Right lung (tissue), 10 donors: ENCODE results near the gene MOGAT2. TPM values are rescaled to one million over a fixed set of nuclear protein-coding genes. Genes with fewer than 3 reads are reported as not detected.
"Not testable (repeated sequence)": the region's sequence is repeated elsewhere in the genome, so short reads cannot be mapped to it uniquely, and the experiment has no call there.

ENCODE experiments used
- DNase-seq, 2 donors: peaks; one replicate each; pipeline ENCODE4 v3.0.0-alpha.2; 2013
- long read RNA-seq, 8 donors: transcript quantifications; one replicate each; lab custom pipeline, GENCODE V29; 2026
- polyA plus RNA-seq, 5 donors: library from polyadenylated mRNA; unstranded; fragments of 120-200 nt; gene quantifications; one replicate each; pipeline versions ENCODE4 v1.2.1 to v1.2.3, GENCODE V29; 2013; ENCODE audit warnings: inconsistent platforms in 1 of 5, low replicate concordance in 1 of 5; ENCODE audit not compliant: insufficient read length in 5 of 5, insufficient read depth in 1 of 5

MOGAT2 gene
- polyA plus RNA-seq, result under 1 TPM in 1 of 5 donors, not detected in 4; 0.17 TPM
- long read RNA-seq, donor 1, result 0 reads
- long read RNA-seq, donor 2, result 0 reads
- long read RNA-seq, donor 3, partial matches to known transcripts, result 0 of 1 reads
- long read RNA-seq, donor 3, other reads (novel, unspliced or antisense), result 0 of 1 reads
- long read RNA-seq, donor 4, result 0 reads
- long read RNA-seq, donor 5, result 0 reads
- long read RNA-seq, donor 6, result 0 reads
- long read RNA-seq, donor 7, result 0 reads
- long read RNA-seq, donor 8, result 0 reads

DNA sequence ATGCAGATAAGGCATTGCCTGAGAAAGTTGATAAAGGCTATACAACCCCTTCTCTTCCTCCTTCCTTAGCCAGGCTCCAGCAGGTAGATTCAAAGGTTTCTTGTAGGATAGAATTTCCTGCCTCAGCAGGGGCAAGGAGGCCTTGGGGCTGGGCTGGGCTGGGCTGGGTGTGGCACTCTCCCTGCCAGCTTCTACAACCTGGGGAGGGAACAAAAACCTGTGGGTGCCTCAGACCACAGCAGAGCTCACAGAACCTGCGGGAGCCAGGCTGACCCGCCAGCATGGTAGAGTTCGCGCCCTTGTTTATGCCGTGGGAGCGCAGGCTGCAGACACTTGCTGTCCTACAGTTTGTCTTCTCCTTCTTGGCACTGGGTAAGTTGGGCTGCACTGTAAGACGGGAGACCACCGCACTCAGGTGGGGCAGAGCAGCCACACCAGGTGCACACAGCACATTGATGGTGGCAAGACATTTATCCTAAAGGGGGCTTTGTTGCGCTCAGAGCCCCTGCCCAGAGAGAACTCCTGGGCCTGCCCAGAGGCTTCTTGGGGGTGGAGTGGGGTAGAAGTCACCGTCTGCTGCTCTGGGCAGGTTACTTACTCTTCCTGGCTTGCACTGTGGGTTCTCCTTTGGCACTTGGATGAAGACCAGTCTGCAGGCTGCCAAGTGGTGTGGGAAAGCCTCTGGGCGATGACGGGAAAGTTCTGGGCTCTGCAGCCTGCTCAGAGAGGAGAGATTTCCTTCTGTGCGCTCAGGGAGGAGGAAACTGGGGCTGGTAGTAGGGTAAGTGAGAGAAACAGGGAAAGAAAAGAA lies at the start of gene MOGAT2:
Gene MOGAT2 (plus strand): TSS at position 231 of the 811 bp plus-strand sequence. CDS start 51 bp downstream, at position 282.
- no peak for DNase-seq

DNA sequence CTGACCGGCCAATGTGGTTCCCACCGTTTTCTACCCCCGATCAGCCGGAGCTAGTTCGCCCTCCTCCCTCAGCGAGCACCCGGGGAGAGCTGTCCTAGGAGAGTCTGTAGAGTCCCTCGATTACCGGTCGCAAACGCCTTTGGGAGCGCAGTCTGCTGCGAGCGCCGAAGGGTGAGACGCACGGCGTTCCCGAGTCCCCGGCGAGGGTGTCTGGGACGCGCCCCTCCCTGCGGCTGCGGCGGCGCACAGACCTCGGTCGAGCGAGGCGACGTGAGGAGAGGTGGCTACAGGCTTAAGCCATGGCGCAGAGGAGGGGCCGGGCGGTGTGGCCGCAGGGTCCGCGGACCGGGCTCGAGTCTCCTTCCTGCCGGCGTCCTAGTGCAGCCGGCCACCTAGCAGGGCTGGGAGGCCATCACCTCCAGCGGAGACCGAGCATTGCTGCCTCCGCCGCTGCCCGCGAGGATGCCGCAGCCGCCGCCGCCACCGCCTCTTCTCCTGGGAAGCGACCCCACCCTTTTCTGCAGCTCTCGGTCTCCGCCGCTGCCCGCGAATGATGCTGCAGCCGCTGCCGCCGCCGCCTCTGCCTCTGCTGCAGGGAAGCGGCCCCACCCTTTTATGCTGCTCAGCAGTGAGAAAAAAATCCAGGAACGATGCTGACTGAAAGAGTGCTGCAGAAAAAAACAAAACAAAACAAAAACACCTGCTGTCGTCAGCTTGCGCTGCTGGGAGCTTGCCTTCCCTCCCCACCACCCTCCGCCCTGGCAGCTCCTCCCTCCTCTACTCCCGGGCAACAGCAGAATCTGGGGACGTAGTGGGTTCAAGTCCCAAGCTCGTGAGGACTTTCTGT lies 49.0 kb upstream of the MOGAT2 start, which contains the start of gene MAP6:
Gene MAP6 (minus strand): TSS at position 588 of the 847 bp plus-strand sequence. CDS start 669 bp downstream, outside the sequence.
- DNase-seq, result peak; percentile 9 to 14

DNA sequence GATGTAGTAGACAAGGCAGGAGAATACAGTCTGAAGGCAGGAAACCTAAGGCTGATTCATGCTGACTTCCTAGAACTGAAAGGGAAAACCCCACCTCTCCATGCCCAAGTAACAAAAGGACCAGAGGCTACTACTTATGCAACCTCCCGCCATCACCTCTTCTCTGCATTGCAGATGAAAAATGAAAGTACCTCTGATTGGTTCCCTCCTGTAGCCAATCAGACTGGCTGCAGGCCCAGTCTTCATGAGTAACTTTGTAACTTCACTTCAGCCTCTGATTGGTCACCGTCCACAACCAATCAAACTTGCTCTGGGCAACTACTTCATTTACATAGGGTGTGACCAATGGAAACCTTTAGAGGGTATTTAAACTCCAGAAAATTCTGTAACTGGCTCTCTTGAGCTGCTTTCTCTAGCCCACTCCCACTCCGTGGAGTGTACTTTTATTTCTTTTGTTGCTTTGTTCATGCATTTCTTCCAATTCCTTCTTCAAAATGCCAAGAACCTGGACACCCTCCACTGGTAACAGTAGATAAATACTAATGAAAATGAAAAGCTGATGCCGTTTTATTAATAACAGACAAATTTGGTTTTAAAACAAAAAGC lies 43.6 kb upstream of the MOGAT2 start:
- no peak for DNase-seq

DNA sequence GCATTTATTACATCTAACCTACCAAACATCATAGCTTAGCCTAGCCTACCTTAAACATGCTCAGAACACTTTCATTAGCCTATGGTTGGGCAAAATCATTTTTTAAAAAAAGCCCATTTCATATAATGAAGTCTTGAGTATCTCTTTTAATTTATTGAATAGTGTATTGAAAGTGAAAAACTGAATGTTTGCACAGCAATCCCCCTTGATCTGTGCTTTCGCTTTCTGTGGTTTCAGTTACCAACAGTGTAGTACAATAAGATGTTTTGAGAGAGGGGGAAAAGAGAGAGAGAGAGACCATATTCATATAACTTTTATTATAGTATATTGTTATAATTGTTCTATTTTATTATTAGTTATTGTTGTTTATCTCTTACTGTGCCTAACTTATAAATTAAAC lies 40.4 kb upstream of the MOGAT2 start:
- DNase-seq, result no peak

DNA sequence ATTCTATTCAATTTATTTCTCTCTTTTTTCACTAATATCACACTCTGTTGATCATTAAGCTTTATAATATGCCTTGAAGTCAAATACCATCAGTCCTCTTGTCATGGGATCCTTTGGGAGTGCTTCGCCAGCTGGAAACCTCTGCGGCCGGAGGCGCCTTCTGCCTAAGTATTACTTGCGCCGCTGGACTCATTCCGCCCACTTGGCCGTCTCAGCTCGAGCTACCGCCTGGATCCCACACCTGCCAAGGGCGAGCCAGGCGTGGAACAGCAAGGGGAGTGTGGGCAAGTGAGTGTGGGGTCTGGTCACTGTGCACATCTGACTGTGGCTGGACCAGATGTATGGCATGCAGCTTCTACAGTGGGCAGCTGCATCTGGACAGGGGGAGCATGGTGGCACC lies 39.7 kb upstream of the MOGAT2 start:
- DNase-seq, result no peak

DNA sequence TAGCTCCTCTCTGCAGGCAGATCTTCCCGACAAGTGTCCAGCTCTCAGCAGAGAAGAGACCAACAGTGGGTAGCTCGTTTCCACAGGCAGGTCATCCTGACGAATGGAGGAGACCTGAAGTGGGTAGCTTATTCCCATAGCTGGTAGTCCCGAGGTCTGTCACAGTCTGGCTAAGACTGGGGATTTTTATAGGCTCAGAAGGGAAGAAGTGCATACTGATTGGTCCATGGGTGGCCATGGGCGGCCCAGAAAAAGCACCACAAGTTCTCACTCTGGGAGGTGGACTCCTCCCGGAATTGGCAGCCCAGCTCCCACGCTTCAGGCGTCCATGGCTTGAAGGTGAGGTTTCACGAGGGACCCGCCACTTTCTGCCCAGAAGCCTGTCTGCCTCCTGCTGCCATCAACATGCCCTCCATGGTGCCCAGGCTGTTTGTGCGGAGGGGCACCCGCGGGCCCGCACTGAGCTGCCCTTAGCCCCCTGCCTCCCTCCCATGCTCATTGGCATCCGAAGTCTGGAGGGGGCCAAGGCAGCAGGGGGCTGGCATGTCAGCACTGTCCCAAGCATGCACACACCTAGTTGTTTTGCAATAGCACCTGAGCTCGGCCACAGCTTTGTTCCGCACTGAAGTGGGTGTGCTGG lies 38.9 kb upstream of the MOGAT2 start:
- no peak for DNase-seq

DNA sequence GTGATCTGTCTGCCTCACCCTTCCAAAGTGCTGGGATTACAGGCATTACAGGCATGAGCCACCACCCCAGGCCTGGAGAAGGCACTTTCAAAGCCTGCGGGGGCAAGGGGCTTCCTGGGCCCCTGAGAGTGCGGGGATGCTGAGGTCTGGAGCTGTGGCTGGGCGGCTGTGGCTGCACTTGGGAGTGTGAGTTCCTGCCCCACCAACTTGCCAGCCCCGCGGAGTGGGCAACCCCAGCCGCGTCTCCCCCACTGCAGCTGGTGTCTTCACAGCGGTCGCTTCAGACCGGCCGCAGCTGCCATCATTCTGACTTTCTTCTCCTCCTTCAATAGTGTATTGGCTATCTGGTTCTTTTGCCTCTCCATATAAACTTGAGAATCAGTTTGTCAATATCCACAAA lies 38.1 kb upstream of the MOGAT2 start:
- no peak for DNase-seq

DNA sequence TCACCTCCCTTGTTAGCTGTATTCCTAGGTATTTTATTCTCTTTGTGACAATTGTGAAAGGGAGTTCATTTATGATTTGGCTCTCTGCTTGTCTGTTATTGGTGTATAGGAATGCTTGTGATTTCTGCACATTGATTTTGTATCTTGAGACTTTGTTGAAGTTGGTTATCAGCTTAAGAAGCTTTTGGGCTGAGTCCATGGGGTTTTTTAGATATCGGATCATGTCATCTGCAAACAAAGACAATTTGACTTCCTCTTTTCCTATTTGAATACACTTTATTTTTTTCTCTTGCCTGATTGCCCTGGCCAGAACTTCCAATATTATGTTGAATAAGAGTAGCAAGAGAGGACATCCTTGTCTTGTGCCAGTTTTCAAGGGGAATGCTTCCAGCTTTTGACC lies 33.8 kb upstream of the MOGAT2 start:
- DNase-seq, result not testable (repeated sequence)

DNA sequence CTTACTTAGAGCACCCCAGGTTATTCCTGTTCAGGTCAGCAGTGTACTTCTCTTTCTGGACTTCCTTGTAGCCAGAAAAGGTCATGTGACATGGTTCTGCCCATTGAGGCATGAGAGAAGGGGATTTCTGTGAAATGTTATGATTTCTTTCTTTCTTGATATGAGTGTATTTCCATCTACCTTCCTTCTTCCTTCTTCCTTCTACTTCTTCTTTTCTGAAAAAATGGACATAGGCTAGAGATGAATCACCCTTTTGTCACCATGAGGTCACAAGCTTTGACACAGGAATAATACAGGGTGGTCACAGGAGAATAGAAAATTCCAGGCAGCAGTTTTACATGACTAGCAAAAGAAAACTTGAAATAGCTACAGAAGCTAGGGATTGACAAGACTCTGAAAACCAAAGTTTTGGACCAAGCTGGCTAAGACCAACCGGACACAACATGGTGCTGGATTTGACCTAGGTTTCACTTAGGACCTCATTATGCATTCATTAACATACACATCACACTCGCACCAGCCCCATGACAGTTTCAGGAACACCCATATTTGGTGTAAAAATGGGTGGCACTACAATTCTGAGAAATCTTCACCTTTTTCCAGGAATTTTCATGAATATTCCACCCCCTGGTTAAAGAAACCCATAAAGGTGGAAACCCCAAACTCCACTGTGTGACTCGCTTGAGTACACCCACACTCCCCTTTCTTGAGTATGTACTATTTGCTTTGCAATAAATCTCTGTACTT lies 27.6 kb upstream of the MOGAT2 start:
- no peak for DNase-seq

DNA sequence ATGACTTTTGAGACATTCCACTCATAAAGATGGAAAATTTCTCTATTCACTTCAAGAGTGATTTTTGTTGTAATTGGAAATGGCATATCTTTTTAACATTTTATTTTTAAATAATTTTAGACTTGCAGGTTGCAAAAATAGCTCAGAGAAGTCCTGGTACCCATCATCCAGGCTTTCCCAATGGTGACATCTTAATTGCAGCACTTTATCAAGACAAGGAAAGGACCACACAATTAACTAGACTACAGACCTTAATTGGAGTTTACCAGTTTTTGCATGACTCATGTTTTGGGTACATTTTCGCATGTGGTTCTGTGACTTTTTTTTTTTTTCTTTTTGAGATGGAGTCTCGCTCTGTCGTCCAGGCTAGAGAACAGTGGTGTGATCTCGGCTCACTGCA lies 25.8 kb upstream of the MOGAT2 start:
- DNase-seq, result no peak

DNA sequence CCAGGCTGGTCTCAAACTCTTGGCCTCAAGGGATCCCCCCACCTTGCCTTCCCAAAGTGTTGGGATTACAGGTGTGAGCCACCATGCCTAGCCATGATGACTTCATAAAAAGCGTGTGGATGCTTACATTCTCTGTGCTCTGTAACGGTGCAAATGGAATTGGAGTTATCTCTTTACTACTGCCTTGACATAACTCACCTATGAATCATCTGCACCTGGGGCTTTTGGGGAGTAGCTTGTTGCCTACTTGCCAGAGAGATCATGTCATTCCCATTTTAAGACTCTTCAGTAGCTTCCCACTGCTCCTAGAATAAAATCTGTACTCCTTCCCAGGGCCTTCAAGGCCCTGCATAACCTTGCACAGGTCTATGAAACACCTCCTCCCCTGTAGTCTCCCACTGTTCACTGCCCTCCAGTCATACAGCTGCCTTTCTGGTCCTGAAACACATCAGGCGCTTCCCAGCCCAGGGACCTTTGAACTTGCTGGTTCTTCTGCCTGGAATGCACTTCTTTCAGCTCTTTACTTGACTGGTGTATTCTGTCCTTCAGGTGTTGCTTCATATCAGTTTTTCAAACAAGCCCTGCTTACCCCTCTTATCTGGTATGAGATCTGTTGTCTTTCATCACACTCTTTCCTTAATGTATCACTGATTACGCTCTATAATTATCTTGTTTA lies 19.6 kb upstream of the MOGAT2 start:
- DNase-seq, result no peak

DNA sequence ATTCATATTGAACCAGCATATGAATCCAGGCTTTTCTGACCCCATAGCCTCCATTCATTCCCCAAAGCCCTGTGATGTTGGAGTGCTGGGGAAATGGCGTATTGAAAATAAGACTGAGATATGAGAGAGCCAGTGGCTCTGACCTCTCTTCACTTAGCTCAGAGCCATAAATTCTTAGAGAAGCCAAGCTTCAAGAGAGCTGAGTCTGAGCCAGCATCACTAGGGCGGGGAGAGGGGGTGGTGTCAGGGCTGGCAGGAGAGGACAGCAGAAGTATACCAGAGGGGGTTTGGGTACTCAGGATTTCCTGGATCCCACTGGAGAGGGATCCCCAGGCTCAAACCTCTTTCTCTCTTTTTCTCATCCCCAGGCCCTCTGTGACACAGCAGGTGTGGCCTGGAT lies 16.7 kb upstream of the MOGAT2 start:
- DNase-seq, result no peak

DNA sequence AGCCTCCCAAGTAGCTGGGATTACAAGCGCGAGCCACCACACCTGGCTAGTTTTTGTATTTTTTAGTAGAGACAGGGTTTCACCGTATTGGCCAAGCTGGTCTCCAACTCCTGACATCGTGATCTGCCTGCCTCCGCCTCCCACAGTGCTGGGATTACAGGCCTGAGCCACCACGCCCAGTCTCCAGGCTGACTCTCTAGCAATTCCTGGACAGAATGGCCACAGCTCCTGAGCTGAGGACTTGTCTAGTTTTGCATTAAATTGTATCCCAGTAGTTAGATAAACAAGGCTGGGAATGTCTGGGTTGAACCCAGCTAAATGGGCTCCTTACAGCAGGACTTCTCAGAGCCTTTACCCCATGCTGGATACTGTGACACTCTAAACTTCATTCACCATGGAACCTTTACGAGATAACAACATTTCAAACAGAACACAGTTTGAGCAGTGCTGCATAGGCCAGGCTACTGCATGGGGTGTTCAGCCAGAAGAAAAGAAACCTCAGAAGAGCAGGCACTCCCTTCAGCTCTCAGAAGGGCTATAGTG lies 13.9 kb upstream of the MOGAT2 start:
- no peak for DNase-seq

DNA sequence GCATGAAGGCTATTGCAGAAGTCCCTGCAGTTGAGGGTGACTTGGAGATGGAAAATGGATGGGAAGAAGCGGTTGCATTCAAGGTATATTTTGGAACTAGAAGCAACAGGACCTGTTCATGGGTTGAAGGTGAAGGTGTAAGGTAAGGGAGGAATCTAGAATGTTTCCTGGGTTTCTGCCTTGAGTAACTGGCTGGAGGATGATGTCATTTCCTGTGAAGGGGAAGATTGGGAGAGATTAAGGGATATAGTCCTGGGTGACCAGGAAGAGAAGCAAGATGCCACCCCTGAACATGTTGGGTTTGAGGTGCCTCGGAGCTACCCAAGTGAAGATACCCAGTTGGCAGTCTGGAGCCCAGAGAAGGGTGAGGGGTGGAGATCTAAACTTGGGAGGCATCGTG lies 12.1 kb upstream of the MOGAT2 start:
- no peak for DNase-seq

DNA sequence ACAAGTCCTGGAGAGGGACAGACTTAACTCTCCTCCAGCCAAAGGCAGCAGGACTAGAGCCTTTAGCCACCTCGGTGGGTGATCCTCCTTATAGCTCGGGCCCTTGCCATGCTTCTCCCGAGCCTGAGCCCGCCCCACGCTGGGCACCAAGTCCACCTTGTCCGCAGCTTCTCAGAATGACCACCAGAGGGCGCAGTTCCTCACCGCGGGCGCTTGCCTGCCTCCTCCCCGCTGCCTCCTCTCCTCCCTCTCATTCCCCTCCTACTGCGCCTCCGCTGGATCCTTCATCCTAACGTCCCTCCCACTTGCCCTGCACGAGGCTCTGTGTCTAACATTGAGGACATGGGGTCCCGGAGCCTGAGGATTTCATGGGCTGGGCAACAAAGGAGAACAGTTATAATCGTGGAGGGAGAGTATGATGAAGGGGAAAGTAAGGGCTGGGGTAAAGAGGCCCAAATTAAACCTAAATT lies 11.3 kb upstream of the MOGAT2 start:
- DNase-seq, result peak; percentile 46 to 60

DNA sequence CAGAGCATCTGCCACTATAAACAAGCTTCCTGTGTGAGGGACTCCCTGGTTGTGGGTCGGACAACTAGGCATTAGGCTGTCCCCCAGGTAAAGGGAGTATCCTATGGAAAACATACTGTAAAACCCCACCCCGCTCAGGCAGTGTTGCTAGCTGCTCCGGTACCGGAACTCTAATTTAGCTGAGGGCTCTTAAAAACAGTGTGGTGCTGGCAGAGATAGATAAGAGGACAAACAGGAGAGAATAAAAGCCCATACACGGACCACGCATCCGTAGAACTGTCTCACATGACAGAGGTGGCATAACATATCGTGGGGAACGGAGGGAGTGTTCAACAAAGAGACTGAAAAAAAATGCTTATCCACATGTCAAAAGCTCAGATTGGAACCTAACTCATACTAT lies 3.4 kb upstream of the MOGAT2 start:
- no peak for DNase-seq

DNA sequence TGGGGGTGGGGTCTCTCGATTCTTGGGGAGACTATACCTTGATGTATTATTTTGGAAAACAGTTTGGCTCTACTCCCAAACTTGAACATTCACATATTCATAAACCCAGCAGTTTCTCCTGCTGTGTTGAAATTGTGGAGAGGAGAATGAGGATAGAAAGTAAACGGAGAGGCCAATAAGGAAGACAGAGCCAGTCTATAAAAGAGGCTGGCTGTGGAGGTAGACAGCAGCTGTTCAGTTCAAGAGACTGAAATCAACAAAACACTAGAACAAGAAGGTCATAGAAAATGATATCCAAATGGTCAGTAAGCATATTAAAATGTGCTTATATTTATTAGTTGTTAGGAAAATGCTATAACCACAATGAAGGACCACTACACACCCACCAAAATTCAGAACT lies 1.9 kb upstream of the MOGAT2 start:
- no peak for DNase-seq

DNA sequence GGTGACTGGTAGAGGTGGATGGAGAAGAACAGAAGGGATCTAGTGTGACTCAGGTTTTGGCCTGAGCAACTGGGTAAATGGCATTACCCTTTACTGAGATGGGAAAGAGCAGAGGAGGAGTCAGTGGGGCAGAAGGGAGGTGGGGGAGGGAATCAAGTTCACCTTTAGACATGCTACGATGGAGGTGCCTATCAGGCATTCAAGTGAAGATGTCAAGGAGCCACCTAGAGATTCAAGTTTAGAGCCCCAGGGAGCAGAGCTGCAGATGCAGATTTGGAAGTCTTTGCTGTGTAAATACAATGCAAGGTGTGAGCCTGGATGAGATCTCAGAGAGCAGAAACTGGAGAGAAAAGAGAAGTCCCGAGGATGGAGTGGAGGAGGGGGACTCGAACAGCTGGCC lies 979 bp upstream of the MOGAT2 start:
- DNase-seq, result no peak
